NCI-H345 treated with DMSO at 0.1 percent for 48 hours (cell line): ENCODE data around the gene CD244.
"Not testable (repeated sequence)": the region's sequence is repeated elsewhere in the genome, so short reads cannot be mapped to it uniquely, and the experiment has no call there.

ENCODE experiments used
- DNase-seq: peaks from one replicate; lab custom pipeline; 2025; ENCODE audit not compliant: unreplicated experiment; lab: John Stamatoyannopoulos, UW

Gene CD244

DNA sequence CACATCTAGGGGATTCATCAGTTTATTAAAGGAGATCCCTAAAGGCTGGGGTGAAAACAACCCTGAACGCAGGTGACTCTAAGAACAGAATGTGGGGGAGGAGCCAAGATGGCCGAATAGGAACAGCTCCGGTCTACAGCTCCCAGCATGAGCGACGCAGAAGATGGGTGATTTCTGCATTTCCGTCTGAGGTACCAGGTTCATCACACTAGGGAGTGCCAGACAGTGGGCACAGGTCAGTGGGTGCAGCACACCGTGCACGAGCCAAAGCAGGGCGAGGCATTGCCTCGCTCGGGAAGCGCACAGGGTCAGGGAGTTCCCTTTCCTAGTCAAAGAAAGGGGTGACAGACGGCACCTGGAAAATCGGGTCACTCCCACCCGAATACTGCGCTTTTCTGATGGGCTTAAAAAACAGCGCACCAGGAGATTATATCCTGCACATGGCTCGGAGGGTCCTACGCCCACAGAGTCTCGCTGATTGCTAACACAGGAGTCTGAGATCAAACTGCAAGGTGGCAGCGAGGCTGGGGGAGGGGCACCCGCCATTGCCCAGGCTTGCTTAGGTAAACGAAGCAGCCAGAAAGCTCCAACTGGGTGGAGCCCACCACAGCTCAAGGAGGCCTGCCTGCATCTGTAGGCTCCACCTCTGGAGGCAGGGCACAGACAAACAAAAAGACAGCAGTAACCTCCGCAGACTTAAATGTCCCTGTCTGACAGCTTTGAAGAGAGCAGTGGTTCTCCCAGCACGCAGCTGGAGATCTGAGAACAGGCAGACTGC is 79.5 kb downstream of the CD244 start:
- DNase-seq, result not testable (repeated sequence)

DNA sequence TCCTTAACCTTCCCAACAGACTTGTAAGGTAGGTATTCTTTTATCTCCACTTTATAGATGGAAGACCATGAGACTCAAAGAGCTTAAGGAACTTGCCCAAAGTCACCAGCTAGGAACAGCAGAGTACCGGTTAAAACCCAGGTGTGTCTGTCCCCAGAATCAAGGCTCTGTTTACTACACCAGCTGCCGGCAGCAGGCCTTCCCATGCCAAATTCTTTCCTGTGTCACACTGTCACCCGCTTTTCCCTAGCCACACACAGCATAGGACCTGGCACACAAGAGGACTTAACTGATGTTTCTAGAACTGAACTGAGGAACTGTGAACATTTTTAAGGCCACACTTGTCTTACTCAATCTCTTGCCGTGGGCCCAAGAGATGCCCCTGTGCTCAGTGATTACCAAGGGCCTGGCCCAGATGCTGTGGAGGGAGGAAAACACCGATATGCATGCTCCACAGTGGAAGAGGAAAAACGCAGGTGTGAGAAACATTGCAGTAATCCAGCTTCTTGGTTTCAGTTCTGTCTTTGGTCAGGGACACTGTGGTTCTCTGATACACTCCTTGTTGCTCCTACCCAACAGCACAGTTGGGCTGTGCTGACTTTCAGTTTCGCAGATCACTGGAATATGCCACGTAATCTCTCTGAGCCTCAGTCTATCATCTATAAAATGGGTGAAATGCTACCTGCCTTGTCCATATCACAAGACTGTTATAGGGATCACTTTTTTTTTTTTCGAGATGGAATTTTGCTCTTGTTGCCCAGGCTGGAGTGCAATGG is 80.6 kb downstream of the CD244 start:
- no peak for DNase-seq

DNA sequence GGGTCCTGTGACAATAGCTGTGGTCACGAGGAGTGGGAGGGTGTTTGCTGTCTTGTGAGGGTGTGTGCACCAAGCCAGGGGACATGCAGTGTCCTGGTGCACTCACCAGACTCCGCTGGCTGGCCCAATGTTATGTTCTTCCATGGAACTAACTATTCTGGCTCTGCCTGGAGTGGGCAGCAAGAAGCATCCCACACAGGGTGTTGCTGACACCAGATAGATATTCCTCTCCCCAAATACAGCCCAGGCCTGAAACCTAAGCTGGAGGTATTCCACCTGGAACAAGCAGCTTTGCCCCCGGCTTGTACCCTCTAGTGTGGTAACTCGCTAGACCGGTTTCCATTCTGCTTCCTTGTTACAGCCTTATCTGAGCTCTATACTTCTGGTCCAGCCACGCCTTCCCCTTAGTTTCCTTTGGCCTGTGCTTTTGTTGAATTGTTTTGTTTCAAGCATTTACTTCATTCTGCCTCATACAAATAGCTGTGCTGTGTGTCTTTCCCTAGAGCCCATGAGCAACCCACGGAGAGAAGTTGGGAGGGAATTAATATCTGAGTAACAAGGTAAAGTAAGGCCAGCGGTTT is 81.4 kb downstream of the CD244 start:
- DNase-seq, result no peak

DNA sequence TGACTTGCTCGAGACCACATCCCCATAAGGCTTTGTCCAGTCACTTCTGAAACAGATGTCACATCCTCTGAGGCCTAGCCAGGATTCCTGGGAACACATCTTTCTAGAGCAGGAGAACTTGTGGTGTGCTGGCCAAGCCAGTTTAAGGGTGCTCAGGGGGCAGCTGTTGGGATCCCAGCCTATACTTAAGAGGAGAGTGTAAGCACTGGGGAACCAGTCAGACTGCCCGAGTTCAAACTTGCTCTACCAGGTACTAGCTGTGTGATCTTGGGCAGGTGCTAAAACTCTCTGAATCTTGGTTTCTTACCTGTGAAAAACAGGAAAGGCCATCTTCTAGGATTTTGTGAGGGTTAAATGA is 82.3 kb downstream of the CD244 start:
- no peak for DNase-seq
